OCI-LY7 (cell line): Measurements from ENCODE around the gene DCLK3. TPM values are rescaled to one million over a fixed set of nuclear protein-coding genes. Genes with fewer than 3 reads are reported as not detected.

Experiments used
- Bru-seq: library from RNA; stranded (reverse); fragments of 400-500 nt; gene quantifications from one replicate; lab custom pipeline; 2021; lab: Mats Ljungman, UMichigan
- BruChase-seq, 2 experiments: library from RNA; stranded (reverse); fragments of 400-500 nt; gene quantifications; one replicate each; lab custom pipeline; 2021; lab: Mats Ljungman, UMichigan
- BruUV-seq: library from RNA; stranded (reverse); fragments of 400-500 nt; replicated peaks from 2 replicates; lab custom pipeline; 2021; lab: Mats Ljungman, UMichigan
- CTCF ChIA-PET: fragments of 300-600 bp; sonication (Branson Sonifier 250); formaldehyde crosslinking; loops from one replicate; lab custom pipeline; 2022; ENCODE audit warnings: antibody characterized with exemption; ENCODE audit not compliant: unreplicated experiment; lab: Charles Lee
- POLR2A ChIA-PET: fragments of 300-600 bp; sonication (Branson Sonifier 250); formaldehyde crosslinking; loops from one replicate; lab custom pipeline; 2022; ENCODE audit warnings: antibody characterized with exemption; lab: Charles Lee
- DNase-seq: peaks from one replicate; pipeline ENCODE4 v3.0.0-alpha.2; 2015; ENCODE audit warnings: low spot score
- H2AFZ ChIP-seq: fragments of 200-600 bp; sonication (generic), shearing (Covaris generic); 2 replicates; pipeline ENCODE4 v1.6.1; 2014; ENCODE audit warnings: mild to moderate bottlenecking, antibody characterized with exemption, low read length, moderate library complexity
- H3K27ac ChIP-seq: fragments of 200-600 bp; sonication (generic); 2 replicates; pipeline ENCODE4 v1.5.1; 2014; ENCODE audit warnings: mixed run types, low read depth, mild to moderate bottlenecking, moderate library complexity, low read length, inconsistent platforms; ENCODE audit not compliant: poor library complexity, severe bottlenecking
- H3K36me3 ChIP-seq: fragments of 200-600 bp; sonication (generic); 2 replicates; pipeline ENCODE4 v1.6.1; 2014; ENCODE audit warnings: mild to moderate bottlenecking, antibody characterized with exemption, low read length, moderate library complexity, mixed read lengths; ENCODE audit not compliant: insufficient read depth
- H3K4me1 ChIP-seq: fragments of 200-600 bp; sonication (generic); 2 replicates; pipeline ENCODE4 v1.5.1; 2014; ENCODE audit warnings: mild to moderate bottlenecking, low read length; ENCODE audit not compliant: insufficient read depth, poor library complexity, severe bottlenecking
- H3K4me2 ChIP-seq: fragments of 200-600 bp; sonication (generic); 2 replicates; pipeline ENCODE4 v1.6.1; 2014; ENCODE audit warnings: mild to moderate bottlenecking, low read length
- H3K4me3 ChIP-seq: fragments of 200-600 bp; sonication (generic); 2 replicates; pipeline ENCODE4 v1.5.1; 2014; ENCODE audit warnings: mild to moderate bottlenecking, low read depth, low read length; ENCODE audit not compliant: poor library complexity, severe bottlenecking
- H3K79me2 ChIP-seq: fragments of 200-600 bp; sonication (generic); 2 replicates; pipeline ENCODE4 v1.6.1; 2016; ENCODE audit warnings: low read depth, mild to moderate bottlenecking, low read length, moderate library complexity, mixed read lengths; ENCODE audit not compliant: insufficient read depth
- H3K9me2 ChIP-seq: fragments of 200-600 bp; sonication (generic); 2 replicates; pipeline ENCODE4 v1.6.1; 2016; ENCODE audit warnings: mild to moderate bottlenecking, low read length, mixed read lengths; ENCODE audit not compliant: insufficient read depth
- H3K9me3 ChIP-seq: fragments of 200-600 bp; sonication (generic); 2 replicates; pipeline ENCODE4 v1.6.1; 2014; ENCODE audit warnings: mild to moderate bottlenecking, mixed run types, low read length, mixed read lengths
- H4K20me1 ChIP-seq: fragments of 200-600 bp; sonication (generic); 2 replicates; pipeline ENCODE4 v1.6.1; 2014; ENCODE audit warnings: mild to moderate bottlenecking, antibody characterized with exemption, low read length, moderate library complexity, mixed read lengths; ENCODE audit not compliant: insufficient read depth
- CTCF ChIP-seq: fragments of 200-600 bp; sonication (generic); conservative IDR thresholded peaks from 2 replicates; pipeline ENCODE4 v1.5.1; 2014; ENCODE audit warnings: mild to moderate bottlenecking, antibody characterized with exemption, low read length, moderate library complexity, mixed read lengths
- EZH2phosphoT487 ChIP-seq: fragments of 200-600 bp; sonication (generic); IDR thresholded peaks from 2 replicates; pipeline ENCODE4 v1.6.1; 2018; ENCODE audit warnings: low read depth, borderline replicate concordance, mild to moderate bottlenecking, mixed run types, antibody characterized with exemption, low read length, moderate library complexity, mixed read lengths
- intact Hi-C: fragments of 100-400 bp; cut with micrococcal nuclease; formaldehyde crosslinking; loops from one replicate; pipeline ENCODE4 v1.10.0; 2022; ENCODE audit not compliant: unreplicated experiment
- long read RNA-seq: library from polyadenylated mRNA; stranded (forward); transcript quantifications from one replicate; pipeline ENCODE4 v2.0.0, GENCODE V29; 2022
- total RNA-seq, 2 experiments: library from RNA; depleted of rRNA in 1 of 2; stranded (reverse); fragments of >200 nt in 1 of 2; shearing (Covaris generic) in 1 of 2; gene quantifications; 2 replicates each; pipeline ENCODE4 v1.2.3, GENCODE V29; 2014 to 2022

DCLK3 gene
- total RNA-seq (2014; rRNA removed; shearing (Covaris generic)) = not detected in 2 replicates
- total RNA-seq (2022) = not detected in 2 replicates
- not detected for Bru-seq, nascent RNA
- percentile 5 among the genes with signal in this experiment for BruChase-seq, experiment 1, labeled RNA remaining after a 6-hour chase
- BruChase-seq, experiment 2, labeled RNA remaining after a 2-hour chase = percentile 3 among the genes with signal in this experiment
- long read RNA-seq = 0 reads

GRCh38 chr3:36763850-36764703 is at the start of gene DCLK3:
DCLK3 (minus strand) TSS chr3:36764553; CDS start chr3:36764263, 290 bp downstream.
- Histone ChIP-seq H3K4me3 (no peak within 1 kb of the TSS), H3K9me3 (no peaks in the 10 kb centered on the region), H4K20me1 (no peaks in the 10 kb centered on the region), H3K36me3 (no peaks in the 10 kb centered on the region), H3K4me1 (no peaks in the 10 kb centered on the region), H3K9me2 (no peaks in the 10 kb centered on the region), H3K79me2 (no peaks in the 10 kb centered on the region), H3K27ac (no peak within 1 kb of the TSS), H3K4me2 (no peak within 1 kb of the TSS), H2AFZ (no peak within 1 kb of the TSS)
- BruUV-seq = no TSS peak
- CTCF ChIA-PET = no interaction called here
- POLR2A ChIA-PET = no interaction called here
- no peak for DNase-seq
- intact Hi-C loops = no loop called here
- no peak for TF ChIP-seq CTCF
- TF ChIP-seq EZH2phosphoT487 = no peak

GRCh38 chr3:36813305-36813704 is 49.0 kb upstream of the DCLK3 start:
- intact Hi-C loops = no loop called here
- Histone ChIP-seq H3K9me2 (no peaks in the 10 kb centered on the region), H3K9me3 (no peaks in the 10 kb centered on the region), H3K4me3 (no peak overlapping the region), H3K27ac (no peak overlapping the region), H3K79me2 (no peaks in the 10 kb centered on the region), H3K36me3 (no peaks in the 10 kb centered on the region), H2AFZ (no peak overlapping the region), H3K4me2 (no peak overlapping the region), H3K4me1 (no peaks in the 10 kb centered on the region), H4K20me1 (no peaks in the 10 kb centered on the region)
- TF ChIP-seq CTCF (no peak), EZH2phosphoT487 (no peak)
- no peak for DNase-seq
- ChIA-PET POLR2A (no interaction called here), CTCF (no interaction called here)
- BruUV-seq = no TSS peak
